Lower lobe of right lung (tissue), 2 donors: ENCODE measurements around the gene LMO4. TPM values are rescaled to one million over a fixed set of nuclear protein-coding genes. Genes with fewer than 3 reads are reported as not detected.

ENCODE experiments used
- ATAC-seq, 2 donors: fragments of 200-7000 bp; cut with Tn5 transposase; one replicate each; pipeline ENCODE4 v1.9.1; 2020 to 2022; ENCODE audit warnings: mild to moderate bottlenecking in 2 of 2, moderate library complexity in 2 of 2
- DNase-seq: peaks from one replicate; pipeline ENCODE4 v3.0.0-alpha.2; 2020
- H3K27ac ChIP-seq: fragments of 200-600 bp; one replicate; pipeline ENCODE4 v1.8.0; 2022
- H3K27me3 ChIP-seq: fragments of 200-600 bp; one replicate; pipeline ENCODE4 v1.8.0; 2022; ENCODE audit warnings: low read depth
- H3K36me3 ChIP-seq: fragments of 200-600 bp; one replicate; pipeline ENCODE4 v1.8.0; 2022; ENCODE audit warnings: mild to moderate bottlenecking
- H3K4me1 ChIP-seq: fragments of 200-600 bp; one replicate; pipeline ENCODE4 v1.8.0; 2022
- H3K4me3 ChIP-seq: fragments of 200-600 bp; one replicate; pipeline ENCODE4 v1.8.0; 2022; ENCODE audit warnings: mild to moderate bottlenecking
- H3K9me3 ChIP-seq: fragments of 200-600 bp; one replicate; pipeline ENCODE4 v1.8.0; 2022
- CTCF ChIP-seq: fragments of 200-600 bp; IDR thresholded peaks from one replicate; pipeline ENCODE4 v1.8.0; 2022; ENCODE audit warnings: antibody characterized with exemption, mild to moderate bottlenecking
- intact Hi-C: fragments of 100-400 bp; cut with DNase I; formaldehyde crosslinking; loops from one replicate; pipeline ENCODE4 v1.11.0; 2022
- total RNA-seq: library from RNA; stranded (reverse); fragmentation: NEBNext Ultra II Directional; extraction: Animal tissue kit (Norgen Biotek cat#: 25700); gene quantifications from one replicate; pipeline ENCODE4 v1.2.1, GENCODE V29; 2021
- donor health status: DM: no; HTN: yes; CAD: no; lungs with severe emphysema.

The LMO4 gene
- total RNA-seq, 1 donor from 2014 or later: 53.0 TPM

DNA sequence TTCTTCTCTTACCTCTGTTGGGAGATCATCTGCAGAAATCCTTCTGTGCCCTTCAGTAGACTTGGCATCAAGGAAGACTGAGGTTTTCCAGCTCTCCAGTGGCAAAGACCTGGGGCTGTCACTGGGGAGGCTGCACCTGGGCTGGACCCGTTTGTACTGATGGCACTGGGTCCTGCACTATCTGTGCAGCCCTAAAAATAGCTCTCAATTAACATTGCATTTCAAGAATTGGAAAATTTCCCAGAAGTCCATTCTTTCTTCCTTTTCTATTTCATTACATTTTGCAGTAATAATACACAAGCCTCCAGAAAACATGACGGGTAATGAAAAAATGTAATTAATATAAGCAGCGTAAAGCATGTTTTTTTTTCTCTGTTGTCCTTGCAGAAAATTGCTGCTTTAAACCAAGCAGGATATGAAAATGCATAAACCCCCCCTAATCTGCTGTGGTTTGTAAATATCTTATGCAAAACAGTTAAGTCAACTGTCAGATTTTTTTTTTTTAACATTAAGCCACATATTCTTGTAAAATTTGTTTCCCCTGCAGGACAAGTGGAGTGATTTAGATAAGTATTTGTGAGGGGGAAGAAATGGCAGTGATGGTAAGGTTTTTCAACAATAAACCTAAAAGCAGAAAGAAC lies 64.9 kb downstream of the LMO4 start:
- H3K4me1 ChIP-seq: peaks cover 4% of the 10 kb centered on the region
- no peak for ATAC-seq
- no peak for DNase-seq

DNA sequence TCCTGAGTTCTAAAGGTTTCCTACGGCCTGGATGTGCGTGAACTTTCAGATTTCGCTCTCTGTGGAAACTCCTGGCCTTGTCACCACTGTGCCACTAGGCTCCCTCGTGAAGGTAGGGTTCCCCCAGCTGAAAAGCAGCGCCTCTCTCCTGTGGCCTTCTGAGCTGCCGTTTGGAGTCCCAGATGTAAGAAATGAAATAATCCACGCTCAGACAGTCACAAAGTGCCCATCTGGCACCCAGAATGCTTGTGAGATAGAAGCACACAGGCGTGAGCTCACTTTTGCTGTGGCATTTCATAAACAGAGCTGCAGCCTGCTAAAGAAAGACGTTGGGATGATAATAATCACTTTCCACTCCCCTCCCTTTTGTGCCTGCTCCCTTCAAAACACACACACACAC lies 65.8 kb downstream of the LMO4 start:
- intact Hi-C loops: no loop called here
- no peak for ATAC-seq
- no peaks in the 10 kb centered on the region for H3K9me3 ChIP-seq

More for the DNA sequence above, 64.9 kb downstream of the LMO4 start:
- Histone ChIP-seq H3K9me3 (no peaks in the 10 kb centered on the region), H3K27ac (no peak overlapping the region), H3K36me3 (no peaks in the 10 kb centered on the region), H3K4me3 (no peak overlapping the region), H3K27me3 (no peaks in the 10 kb centered on the region)
- TF ChIP-seq CTCF: no peak
- intact Hi-C loops: no loop called here

DNA sequence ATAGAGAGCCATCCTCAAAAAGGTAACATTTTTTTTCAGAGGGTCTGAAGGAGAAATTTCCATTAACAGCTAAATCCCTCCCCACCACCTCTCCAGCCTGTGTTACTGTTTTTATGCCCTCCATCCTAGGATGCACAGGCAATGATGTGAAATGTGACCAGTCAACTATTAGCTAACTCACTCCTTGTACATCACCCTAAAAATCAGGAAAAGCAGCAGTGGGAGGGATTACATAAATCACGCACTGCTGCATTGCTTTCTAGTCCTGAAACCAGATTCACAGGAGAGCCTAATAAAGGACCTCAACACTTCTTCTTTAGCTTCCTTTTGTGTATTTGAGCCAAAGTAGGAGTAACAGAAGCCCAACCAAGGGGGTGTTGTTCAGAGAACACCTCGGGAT lies 66.3 kb downstream of the LMO4 start:
- Histone ChIP-seq H3K4me1 (no peaks in the 10 kb centered on the region), H3K27me3 (no peaks in the 10 kb centered on the region), H3K36me3 (no peaks in the 10 kb centered on the region), H3K4me3 (no peak overlapping the region), H3K27ac (no peak overlapping the region), H3K9me3 (no peaks in the 10 kb centered on the region)
- DNase-seq: no peak
- ATAC-seq: no peak
- TF ChIP-seq CTCF: no peak
- intact Hi-C loops: no loop called here

More for the DNA sequence above, 65.8 kb downstream of the LMO4 start:
- Histone ChIP-seq H3K27ac (no peak overlapping the region), H3K4me3 (no peak overlapping the region), H3K36me3 (no peaks in the 10 kb centered on the region), H3K4me1 (no peaks in the 10 kb centered on the region), H3K27me3 (no peaks in the 10 kb centered on the region)
- no peak for DNase-seq
- no peak for TF ChIP-seq CTCF
